AG09319 (cell line): Measurements from ENCODE around the gene GAL3ST3.

Experiments
- DNase-seq: peaks from one replicate; pipeline ENCODE4 v3.0.0-alpha.2; 2010; ENCODE audit warnings: low read depth; ENCODE audit errors: extremely low read depth
- CTCF ChIP-seq: IDR thresholded peaks from 2 replicates; pipeline ENCODE4 v1.5.1; 2011; ENCODE audit warnings: low read depth, mild to moderate bottlenecking, inconsistent platforms, low read length, moderate library complexity

GAL3ST3 gene

GRCh38 chr11:66042996-66043906 lies 5.7 kb downstream of the GAL3ST3 start:
- no peak for TF ChIP-seq CTCF
- no peak for DNase-seq

GRCh38 chr11:66042227-66042995 lies 6.5 kb downstream of the GAL3ST3 start:
- TF ChIP-seq CTCF = no peak

GRCh38 chr11:66039765-66040164 lies 9.2 kb downstream of the GAL3ST3 start:
- TF ChIP-seq CTCF = no peak
- no peak for DNase-seq

More at GRCh38 chr11:66042227-66042995, 6.5 kb downstream of the GAL3ST3 start:
- no peak for DNase-seq

- no peak for TF ChIP-seq CTCF
Measured at GRCh38 chr11:66037327-66037726, 11.6 kb downstream of the GAL3ST3 start.

GRCh38 chr11:66036334-66036710 lies 12.6 kb downstream of the GAL3ST3 start:
- TF ChIP-seq CTCF = no peak
- DNase-seq = no peak

More at GRCh38 chr11:66037327-66037726, 11.6 kb downstream of the GAL3ST3 start:
- DNase-seq = no peak

- no peak for DNase-seq
- no peak for TF ChIP-seq CTCF
Measured at GRCh38 chr11:66035653-66036333, 13.2 kb downstream of the GAL3ST3 start.
